Thyroid gland (tissue), 4 donors: ENCODE measurements around the gene PDE3A. TPM values are rescaled to one million over a fixed set of nuclear protein-coding genes. Genes with fewer than 3 reads are reported as not detected.
A peak's percentile ranks its signal among the peaks of the same experiment; 100 is the strongest.

ENCODE experiments used
- DNase-seq, 2 donors: peaks; one replicate each; pipeline ENCODE4 v3.0.0-alpha.2; 2019
- H3K27ac ChIP-seq, 3 donors: fragments of 200-600 bp; sonication (generic); 1 replicate in 2 of 3; 2 replicates in 1 of 3; pipeline ENCODE4 v1.5.1; 2016 to 2019; ENCODE audit warnings: mild to moderate bottlenecking in 1 of 3, moderate library complexity in 1 of 3
- H3K27me3 ChIP-seq: fragments of 200-600 bp; sonication (generic); one replicate; pipeline ENCODE4 v1.5.1; 2019
- H3K36me3 ChIP-seq, 2 donors: fragments of 200-600 bp; sonication (generic); one replicate each; pipeline ENCODE4 v1.5.1; 2016 to 2019
- H3K4me1 ChIP-seq, 2 donors: fragments of 200-600 bp; sonication (generic); one replicate each; pipeline ENCODE4 v1.5.1; 2017 to 2019
- H3K4me3 ChIP-seq, 3 donors: fragments of 200-600 bp; sonication (generic); replicated peaks in 1 of 3; 1 replicate in 2 of 3; 2 replicates in 1 of 3; pipeline ENCODE4 v1.5.1; 2016; ENCODE audit warnings: mild to moderate bottlenecking in 1 of 3
- H3K9me3 ChIP-seq: fragments of 200-600 bp; sonication (generic); one replicate; pipeline ENCODE4 v1.5.1; 2017
- POLR2A ChIP-seq, 2 donors: fragments of 450-650 bp; IDR thresholded peaks; one replicate each; pipeline ENCODE4 v1.6.1; 2017; ENCODE audit warnings: antibody characterized with exemption in 2 of 2, mild to moderate bottlenecking in 2 of 2, moderate library complexity in 1 of 2
- WGBS, 2 donors: methylation state at CpG; one replicate each; pipeline ENCODE4 v1.1.5; 2017; 5-methylcytosine and 5-hydroxymethylcytosine counted together
- intact Hi-C: fragments of 100-400 bp; cut with DNase I; formaldehyde crosslinking; loops from one replicate; pipeline ENCODE4 v1.15.1; 2023
- total RNA-seq, 4 donors: library from RNA; depleted of rRNA; stranded (reverse); fragments of >200 nt; gene quantifications; one replicate each; pipeline ENCODE4 v1.2.3, GENCODE V29; 2016
- TF ChIP-seq, protein P1 (sequence below), 6 experiments: fragments of 200-600 bp in 3 of 6; fragments of 450-650 bp in 3 of 6; sonication (generic) in 3 of 6; IDR thresholded peaks; one replicate each; pipeline ENCODE4 v1.5.1; 2016 to 2019; ENCODE audit warnings: antibody characterized with exemption in 6 of 6, mild to moderate bottlenecking in 2 of 6, inconsistent platforms in 1 of 6, moderate library complexity in 1 of 6

The PDE3A gene
- total RNA-seq, 4 donors from 2014 or later: 2.8 to 9.9 (median 6.7) TPM

DNA sequence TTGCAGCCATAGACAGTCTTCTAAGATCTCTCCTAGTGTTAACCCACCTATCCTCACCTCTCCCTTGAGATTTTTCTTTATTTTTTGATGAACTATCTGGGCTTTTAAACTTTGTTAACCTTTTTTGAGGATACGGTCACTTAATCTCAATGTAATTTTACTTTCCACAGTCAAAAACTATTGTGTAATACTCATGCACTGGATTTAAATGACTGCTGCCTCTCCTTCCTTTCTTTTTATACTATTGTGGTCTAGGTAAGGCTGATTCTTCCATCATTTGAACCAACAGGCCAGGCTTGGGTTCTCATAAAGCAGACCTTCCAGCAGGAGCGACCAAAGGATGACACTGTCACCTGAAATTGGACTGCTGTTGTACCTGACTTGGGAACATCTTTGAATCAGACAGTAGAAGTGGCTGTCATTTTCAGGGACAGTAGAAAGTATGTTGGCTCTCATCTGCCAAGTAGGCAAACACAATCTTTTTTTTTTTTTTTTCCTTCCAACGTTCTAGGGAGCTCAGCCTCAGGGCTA lies 689 bp upstream of the PDE3A start:
- Histone ChIP-seq H3K36me3 (no peaks in the 10 kb centered on the region), H3K27me3 (no peaks in the 10 kb centered on the region), H3K9me3 (no peaks in the 10 kb centered on the region), H3K27ac (peak overlapping the region in 1 of 3 donors; percentile 71), H3K4me3 (peak overlapping the region in 2 of 3 donors; percentile 35 to 43), H3K4me1 (peaks cover 0 to 6% of the 10 kb centered on the region in 2 donors)
- DNase-seq: no peak
- intact Hi-C loops: no loop called here
- TF ChIP-seq, protein P1, sequence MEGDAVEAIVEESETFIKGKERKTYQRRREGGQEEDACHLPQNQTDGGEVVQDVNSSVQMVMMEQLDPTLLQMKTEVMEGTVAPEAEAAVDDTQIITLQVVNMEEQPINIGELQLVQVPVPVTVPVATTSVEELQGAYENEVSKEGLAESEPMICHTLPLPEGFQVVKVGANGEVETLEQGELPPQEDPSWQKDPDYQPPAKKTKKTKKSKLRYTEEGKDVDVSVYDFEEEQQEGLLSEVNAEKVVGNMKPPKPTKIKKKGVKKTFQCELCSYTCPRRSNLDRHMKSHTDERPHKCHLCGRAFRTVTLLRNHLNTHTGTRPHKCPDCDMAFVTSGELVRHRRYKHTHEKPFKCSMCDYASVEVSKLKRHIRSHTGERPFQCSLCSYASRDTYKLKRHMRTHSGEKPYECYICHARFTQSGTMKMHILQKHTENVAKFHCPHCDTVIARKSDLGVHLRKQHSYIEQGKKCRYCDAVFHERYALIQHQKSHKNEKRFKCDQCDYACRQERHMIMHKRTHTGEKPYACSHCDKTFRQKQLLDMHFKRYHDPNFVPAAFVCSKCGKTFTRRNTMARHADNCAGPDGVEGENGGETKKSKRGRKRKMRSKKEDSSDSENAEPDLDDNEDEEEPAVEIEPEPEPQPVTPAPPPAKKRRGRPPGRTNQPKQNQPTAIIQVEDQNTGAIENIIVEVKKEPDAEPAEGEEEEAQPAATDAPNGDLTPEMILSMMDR (IDR thresholded peaks at IDR 0.05): no peak
- TF ChIP-seq POLR2A (IDR thresholded peaks at IDR 0.05): no peak
- 29 to 34% methylated on average over 3 of the region's 3 CpGs for WGBS, 2 donors

DNA sequence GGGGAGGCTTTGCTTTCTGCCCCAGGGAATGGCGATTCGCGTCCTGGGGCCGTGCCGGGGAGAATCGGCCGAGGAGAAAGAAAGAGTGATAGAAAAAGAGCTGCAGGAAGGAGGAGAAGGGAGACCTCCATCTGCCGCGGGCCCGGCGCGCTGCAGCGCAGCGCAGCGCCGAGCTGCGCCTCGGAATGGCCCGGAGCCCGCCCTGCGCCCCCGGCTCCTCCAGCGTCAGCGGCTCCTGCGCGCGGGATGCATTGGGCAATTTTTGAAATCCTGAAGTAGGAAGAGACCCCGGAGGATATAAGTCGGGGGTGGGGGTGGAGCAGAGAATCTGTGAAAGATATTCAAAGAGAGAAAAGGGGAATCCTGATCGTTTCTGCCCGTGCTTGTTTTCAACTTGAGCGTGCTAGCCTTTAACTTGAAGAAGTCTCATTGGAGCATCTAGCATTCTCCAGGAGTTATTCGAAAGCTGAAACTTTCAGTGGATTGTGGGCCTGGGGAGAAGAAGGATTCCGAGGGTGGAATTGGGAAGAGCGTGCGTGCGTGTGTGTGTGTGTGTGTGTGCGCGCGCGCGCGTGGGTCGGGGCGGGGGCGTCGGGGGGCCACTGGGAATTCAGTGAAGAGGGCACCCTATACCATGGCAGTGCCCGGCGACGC lies 441 bp downstream of the PDE3A start:
- H3K36me3 ChIP-seq: no peaks in the 10 kb centered on the region
- DNase-seq: peak; percentile 8 to 11
- H3K27ac ChIP-seq: peak overlapping the region; percentile 41 to 80 (median 71)
- 1% methylated on average over 46 to 48 of the region's 50 CpGs for WGBS, 2 donors
- TF ChIP-seq, protein P1 (IDR thresholded peaks at IDR 0.05): no peak
- H3K27me3 ChIP-seq: no peaks in the 10 kb centered on the region
- H3K9me3 ChIP-seq: no peaks in the 10 kb centered on the region
- intact Hi-C loops: no loop called here
- peak overlapping the region; percentile 17 to 43 (median 35) for H3K4me3 ChIP-seq
- H3K4me1 ChIP-seq: peaks cover 0 to 6% of the 10 kb centered on the region in 2 donors

DNA sequence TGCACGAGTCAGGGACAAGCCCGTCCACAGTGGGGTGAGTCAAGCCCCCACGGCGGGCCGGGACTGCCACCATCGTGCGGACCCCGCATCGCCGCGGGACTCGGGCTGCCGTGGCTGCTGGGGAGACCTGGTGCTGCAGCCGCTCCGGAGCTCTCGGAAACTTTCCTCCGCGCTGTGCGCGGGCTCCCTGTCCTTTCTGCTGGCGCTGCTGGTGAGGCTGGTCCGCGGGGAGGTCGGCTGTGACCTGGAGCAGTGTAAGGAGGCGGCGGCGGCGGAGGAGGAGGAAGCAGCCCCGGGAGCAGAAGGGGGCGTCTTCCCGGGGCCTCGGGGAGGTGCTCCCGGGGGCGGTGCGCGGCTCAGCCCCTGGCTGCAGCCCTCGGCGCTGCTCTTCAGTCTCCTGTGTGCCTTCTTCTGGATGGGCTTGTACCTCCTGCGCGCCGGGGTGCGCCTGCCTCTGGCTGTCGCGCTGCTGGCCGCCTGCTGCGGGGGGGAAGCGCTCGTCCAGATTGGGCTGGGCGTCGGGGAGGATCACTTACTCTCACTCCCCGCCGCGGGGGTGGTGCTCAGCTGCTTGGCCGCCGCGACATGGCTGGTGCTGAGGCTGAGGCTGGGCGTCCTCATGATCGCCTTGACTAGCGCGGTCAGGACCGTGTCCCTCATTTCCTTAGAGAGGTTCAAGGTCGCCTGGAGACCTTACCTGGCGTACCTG lies 1.1 kb downstream of the PDE3A start:
- H3K27ac ChIP-seq: peak overlapping the region; percentile 46 to 80 (median 71)
- peak overlapping the region; percentile 2 to 50 (median 43) for H3K4me3 ChIP-seq
- peak in 1 of 2 donors; percentile 32 for TF ChIP-seq POLR2A (IDR thresholded peaks at IDR 0.05)
- TF ChIP-seq, protein P1 (IDR thresholded peaks at IDR 0.05): peak in 1 of 6 experiments; percentile 10
- intact Hi-C loops: no loop called here
- no peaks in the 10 kb centered on the region for H3K36me3 ChIP-seq
- H3K27me3 ChIP-seq: no peaks in the 10 kb centered on the region
- 0% methylated on average over 14 of the region's 63 CpGs; no CpG with 5 or more reads in 1 of the 2 donors for WGBS, 2 donors
- H3K9me3 ChIP-seq: no peaks in the 10 kb centered on the region
- peaks cover 0 to 6% of the 10 kb centered on the region in 2 donors for H3K4me1 ChIP-seq
- peak; percentile 43 to 49 for DNase-seq

DNA sequence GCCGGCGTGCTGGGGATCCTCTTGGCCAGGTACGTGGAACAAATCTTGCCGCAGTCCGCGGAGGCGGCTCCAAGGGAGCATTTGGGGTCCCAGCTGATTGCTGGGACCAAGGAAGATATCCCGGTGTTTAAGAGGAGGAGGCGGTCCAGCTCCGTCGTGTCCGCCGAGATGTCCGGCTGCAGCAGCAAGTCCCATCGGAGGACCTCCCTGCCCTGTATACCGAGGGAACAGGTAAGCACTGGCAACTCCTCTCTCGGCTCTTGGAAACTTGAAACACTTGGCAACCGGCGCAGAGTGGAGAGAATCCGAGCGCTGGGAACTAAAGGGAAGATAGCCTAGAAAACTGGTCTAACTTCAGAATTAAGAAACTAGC lies 1.7 kb downstream of the PDE3A start:
- WGBS, 2 donors: 0 to 3% methylated on average over 14 to 16 of the region's 21 CpGs
- H3K36me3 ChIP-seq: no peaks in the 10 kb centered on the region
- peak overlapping the region; percentile 2 to 50 (median 43) for H3K4me3 ChIP-seq
- H3K9me3 ChIP-seq: no peaks in the 10 kb centered on the region
- H3K27me3 ChIP-seq: no peaks in the 10 kb centered on the region
- H3K4me1 ChIP-seq: peaks cover 0 to 6% of the 10 kb centered on the region in 2 donors
- peak overlapping the region; percentile 46 to 80 (median 71) for H3K27ac ChIP-seq
- intact Hi-C loops: no loop called here
- no peak for TF ChIP-seq POLR2A (IDR thresholded peaks at IDR 0.05)
- TF ChIP-seq, protein P1 (IDR thresholded peaks at IDR 0.05): no peak
- peak; percentile 33 to 44 for DNase-seq
